Dendritic cell treated with granulocyte-macrophage colony-stimulating factor and Interleukin-4, amounts not matched to agents 40 ng/mL and 50 ng/mL, for 4 days (primary cell): Measurements from ENCODE around the gene DUOXA2.
"Not testable (repeated sequence)": the region's sequence is repeated elsewhere in the genome, so short reads cannot be mapped to it uniquely, and the experiment has no call there.

Source experiments
- H3K27ac Mint-ChIP-seq: one replicate; pipeline ENCODE4 v1.8.0; 2022; ENCODE audit warnings: mild to moderate bottlenecking, mixed read lengths
- H3K27me3 Mint-ChIP-seq: one replicate; pipeline ENCODE4 v1.8.0; 2022; ENCODE audit warnings: mild to moderate bottlenecking, mixed read lengths
- H3K36me3 Mint-ChIP-seq: one replicate; pipeline ENCODE4 v1.8.0; 2022; ENCODE audit warnings: low read depth, mixed read lengths
- H3K4me1 Mint-ChIP-seq: one replicate; pipeline ENCODE4 v1.8.0; 2022; ENCODE audit warnings: low read depth, mixed read lengths
- H3K4me3 Mint-ChIP-seq: one replicate; pipeline ENCODE4 v1.8.0; 2022; ENCODE audit warnings: mild to moderate bottlenecking, moderate library complexity, mixed read lengths
- H3K9me3 Mint-ChIP-seq: one replicate; pipeline ENCODE4 v1.8.0; 2022; ENCODE audit warnings: mixed read lengths
- intact Hi-C: fragments of 100-400 bp; cut with micrococcal nuclease; formaldehyde crosslinking; loops from one replicate; pipeline ENCODE4 v1.15.0; 2022

DUOXA2 gene

DNA sequence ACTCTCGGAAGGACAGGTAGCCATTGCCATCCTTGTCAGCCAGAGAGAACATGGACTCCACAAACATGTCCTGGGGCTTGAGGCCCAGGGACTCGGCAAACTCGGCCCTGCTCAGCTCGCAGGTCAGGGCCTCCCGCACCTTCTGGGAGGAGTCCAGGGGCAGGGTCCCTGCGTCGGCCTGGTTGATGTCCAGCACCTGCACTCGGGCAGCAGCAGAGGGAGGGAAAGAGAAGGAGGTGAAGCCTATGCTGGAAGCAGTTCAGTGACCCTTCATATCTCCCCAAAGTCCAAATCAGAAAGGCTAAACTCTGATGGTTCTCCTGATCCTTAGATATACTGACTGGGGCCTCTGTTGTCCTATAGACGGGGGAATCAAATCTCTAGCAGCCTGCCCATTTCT lies 10.0 kb upstream of the DUOXA2 start:
- intact Hi-C loops, H3K4me3 Mint-ChIP-seq, H3K36me3 Mint-ChIP-seq, H3K4me1 Mint-ChIP-seq, H3K27ac Mint-ChIP-seq, H3K9me3 Mint-ChIP-seq: not testable (repeated sequence)
- peaks cover 18% of the 10 kb centered on the region for H3K27me3 Mint-ChIP-seq

- Mint-ChIP-seq H3K4me1 (no peaks in the 10 kb centered on the region), H3K27me3 (peaks cover 32% of the 10 kb centered on the region), H3K27ac (no peak overlapping the region), H3K4me3 (no peak overlapping the region), H3K36me3 (no peaks in the 10 kb centered on the region), H3K9me3 (no peaks in the 10 kb centered on the region)
- intact Hi-C loops: no loop called here
Measured at GRCh38 chr15:45105586-45105985, 8.5 kb upstream of the DUOXA2 start.

DNA sequence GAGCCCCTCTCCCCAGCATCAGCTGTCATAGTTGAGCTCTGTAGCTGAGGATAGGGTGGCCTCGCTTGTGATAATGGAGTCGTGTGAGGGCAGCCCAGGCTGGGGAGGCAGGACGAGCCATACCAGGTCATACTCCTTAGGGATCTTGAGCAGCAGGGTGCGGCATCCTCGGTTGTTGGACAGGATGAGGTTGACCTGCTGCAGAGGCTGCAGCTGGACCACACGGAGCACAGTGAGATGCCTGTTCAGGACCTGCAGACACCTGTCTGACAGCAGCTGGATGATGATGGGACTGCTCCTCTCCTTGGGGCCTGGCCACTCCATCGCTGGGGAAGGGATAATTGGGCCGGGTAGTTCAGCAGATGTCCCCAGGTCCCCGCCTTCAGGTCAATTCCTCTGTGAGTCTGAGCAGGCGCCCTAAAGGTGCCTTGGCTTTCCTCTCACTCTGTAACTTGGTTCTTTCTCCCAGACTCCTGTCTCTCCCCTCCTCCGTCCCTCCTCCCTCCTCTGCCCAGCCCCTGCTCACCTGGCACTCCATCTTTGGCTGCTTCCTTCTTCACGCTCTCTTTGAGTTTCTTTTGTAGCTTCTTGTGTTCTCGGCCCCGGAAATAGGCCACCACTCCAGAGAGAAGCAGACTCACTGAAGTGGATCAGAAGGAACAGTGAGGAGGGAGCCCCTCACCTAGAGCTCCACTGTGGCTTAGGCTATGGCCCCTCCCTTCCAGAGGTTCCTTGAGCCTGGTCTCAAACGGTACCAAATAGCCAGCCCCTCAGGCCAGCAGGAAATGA lies 7.9 kb upstream of the DUOXA2 start:
- H3K36me3 Mint-ChIP-seq: no peaks in the 10 kb centered on the region
- peaks cover 34% of the 10 kb centered on the region for H3K27me3 Mint-ChIP-seq
- intact Hi-C loops: no loop called here
- H3K27ac Mint-ChIP-seq: no peak overlapping the region
- H3K4me3 Mint-ChIP-seq: no peak overlapping the region
- H3K9me3 Mint-ChIP-seq: no peaks in the 10 kb centered on the region
- no peaks in the 10 kb centered on the region for H3K4me1 Mint-ChIP-seq

DNA sequence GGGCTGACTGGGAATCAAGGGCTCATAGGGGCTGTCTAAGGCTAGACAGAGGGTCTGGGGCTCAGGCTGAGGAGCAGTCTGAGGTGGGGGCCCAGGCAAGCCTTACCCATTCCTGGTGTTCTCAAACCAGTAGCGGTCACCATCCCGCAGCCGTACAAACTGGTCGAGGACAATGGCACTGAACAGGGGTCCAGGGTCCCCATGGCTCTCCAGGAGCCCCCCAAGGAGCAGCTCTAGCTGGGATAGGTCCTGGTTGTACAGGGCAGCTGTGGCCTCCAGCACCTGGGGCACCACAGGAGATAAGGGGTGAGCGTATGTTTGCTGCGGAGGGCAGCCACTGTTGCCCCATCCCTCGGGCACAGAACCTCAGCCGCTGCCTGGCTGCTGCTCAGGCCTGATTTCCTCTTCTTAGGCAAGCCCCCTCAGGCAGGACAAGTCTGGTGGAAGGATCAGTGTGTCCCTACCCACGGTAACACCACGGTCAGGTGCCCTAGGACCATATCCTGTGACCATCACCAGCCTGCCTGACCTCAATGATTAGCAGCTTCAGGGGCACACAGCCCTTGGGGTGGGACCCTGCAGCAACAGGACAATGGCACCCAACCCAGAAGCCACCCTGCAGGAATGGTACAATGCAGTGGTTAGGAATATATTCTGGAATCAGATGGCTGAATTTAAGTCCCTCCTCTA lies 6.0 kb upstream of the DUOXA2 start:
- no peak overlapping the region for H3K4me3 Mint-ChIP-seq
- H3K9me3 Mint-ChIP-seq: no peaks in the 10 kb centered on the region
- no peaks in the 10 kb centered on the region for H3K36me3 Mint-ChIP-seq
- intact Hi-C loops: no loop called here
- peaks cover 49% of the 10 kb centered on the region for H3K27me3 Mint-ChIP-seq
- H3K4me1 Mint-ChIP-seq: peaks cover 13% of the 10 kb centered on the region
- no peak overlapping the region for H3K27ac Mint-ChIP-seq

GRCh38 chr15:45110256-45110820 lies 3.8 kb upstream of the DUOXA2 start:
- Mint-ChIP-seq H3K27me3 (peaks cover 72% of the 10 kb centered on the region), H3K27ac (no peak overlapping the region), H3K36me3 (no peaks in the 10 kb centered on the region), H3K4me1 (peaks cover 25% of the 10 kb centered on the region), H3K4me3 (no peak overlapping the region), H3K9me3 (no peaks in the 10 kb centered on the region)
- intact Hi-C loops: no loop called here

DNA sequence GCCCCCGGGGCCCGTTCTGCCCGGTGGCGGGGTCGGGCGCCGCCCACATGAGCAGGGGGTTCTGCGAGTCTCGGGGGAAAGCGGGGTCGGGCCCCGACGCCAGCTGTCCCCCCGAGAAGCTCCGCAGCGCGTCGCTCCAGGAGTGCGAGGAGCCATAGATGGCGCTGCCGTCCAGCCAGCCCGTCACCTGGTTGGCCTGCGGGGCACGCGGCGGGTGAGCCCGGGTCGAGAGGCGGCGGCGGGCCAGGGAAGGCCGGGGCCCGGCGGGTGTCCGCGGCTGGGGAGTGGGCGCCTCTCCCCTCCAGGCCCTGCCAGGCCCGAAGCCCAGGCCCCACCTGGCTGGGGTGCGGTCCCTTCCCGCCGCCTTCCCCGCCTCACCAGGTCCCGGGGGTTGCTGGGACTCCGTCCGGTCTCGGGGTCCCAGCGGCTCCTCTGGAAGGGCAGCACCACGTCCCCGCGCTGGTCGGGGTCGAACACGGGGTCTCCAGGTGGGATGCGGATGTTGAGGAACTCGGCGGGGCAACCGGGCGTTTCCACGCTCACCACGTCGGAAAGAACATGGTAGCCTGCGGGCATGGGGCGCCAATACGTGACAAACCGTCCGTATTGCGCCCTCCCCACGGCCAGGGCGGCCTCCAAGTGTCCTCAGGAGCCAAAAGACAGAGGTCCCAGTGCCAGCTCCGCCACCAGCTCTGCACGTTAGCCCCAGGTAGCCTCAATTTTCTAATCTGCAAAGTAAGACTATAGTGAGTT lies 2.6 kb upstream of the DUOXA2 start:
- no peak overlapping the region for H3K4me3 Mint-ChIP-seq
- H3K4me1 Mint-ChIP-seq: peaks cover 25% of the 10 kb centered on the region
- peaks cover 74% of the 10 kb centered on the region for H3K27me3 Mint-ChIP-seq
- intact Hi-C loops: no loop called here
- no peak overlapping the region for H3K27ac Mint-ChIP-seq
- no peaks in the 10 kb centered on the region for H3K9me3 Mint-ChIP-seq
- no peaks in the 10 kb centered on the region for H3K36me3 Mint-ChIP-seq

- Mint-ChIP-seq H3K36me3 (no peaks in the 10 kb centered on the region), H3K27me3 (peaks cover 79% of the 10 kb centered on the region), H3K4me3 (peak overlapping the region; percentile 49), H3K27ac (no peak overlapping the region), H3K9me3 (no peaks in the 10 kb centered on the region), H3K4me1 (peaks cover 28% of the 10 kb centered on the region)
- intact Hi-C loops: no loop called here
Measured at GRCh38 chr15:45112143-45112590, 2.0 kb upstream of the DUOXA2 start.

- Mint-ChIP-seq H3K27ac (no peak overlapping the region), H3K4me1 (peaks cover 34% of the 10 kb centered on the region), H3K27me3 (peaks cover 84% of the 10 kb centered on the region), H3K4me3 (peak overlapping the region; percentile 49), H3K36me3 (peaks cover 5% of the 10 kb centered on the region), H3K9me3 (no peaks in the 10 kb centered on the region)
- intact Hi-C loops: no loop called here
Measured at GRCh38 chr15:45112591-45113379, 1.3 kb upstream of the DUOXA2 start.

GRCh38 chr15:45113380-45113990 lies 641 bp upstream of the DUOXA2 start:
- Mint-ChIP-seq H3K27me3 (peaks cover 89% of the 10 kb centered on the region), H3K4me3 (no peak overlapping the region), H3K9me3 (no peaks in the 10 kb centered on the region), H3K4me1 (peaks cover 41% of the 10 kb centered on the region), H3K36me3 (peaks cover 10% of the 10 kb centered on the region), H3K27ac (no peak overlapping the region)
- intact Hi-C loops: no loop called here

- intact Hi-C loops: no loop called here
- Mint-ChIP-seq H3K36me3 (peaks cover 17% of the 10 kb centered on the region), H3K27ac (no peak overlapping the region), H3K27me3 (peaks cover 85% of the 10 kb centered on the region), H3K9me3 (no peaks in the 10 kb centered on the region), H3K4me3 (no peak overlapping the region), H3K4me1 (peaks cover 41% of the 10 kb centered on the region)
Measured at GRCh38 chr15:45114751-45115085, 592 bp downstream of the DUOXA2 start.

GRCh38 chr15:45115312-45115820 lies 1.2 kb downstream of the DUOXA2 start:
- Mint-ChIP-seq H3K4me3 (no peak overlapping the region), H3K36me3 (peaks cover 23% of the 10 kb centered on the region), H3K4me1 (peaks cover 41% of the 10 kb centered on the region), H3K27me3 (peaks cover 83% of the 10 kb centered on the region), H3K9me3 (no peaks in the 10 kb centered on the region), H3K27ac (no peak overlapping the region)
- intact Hi-C loops: no loop called here

DNA sequence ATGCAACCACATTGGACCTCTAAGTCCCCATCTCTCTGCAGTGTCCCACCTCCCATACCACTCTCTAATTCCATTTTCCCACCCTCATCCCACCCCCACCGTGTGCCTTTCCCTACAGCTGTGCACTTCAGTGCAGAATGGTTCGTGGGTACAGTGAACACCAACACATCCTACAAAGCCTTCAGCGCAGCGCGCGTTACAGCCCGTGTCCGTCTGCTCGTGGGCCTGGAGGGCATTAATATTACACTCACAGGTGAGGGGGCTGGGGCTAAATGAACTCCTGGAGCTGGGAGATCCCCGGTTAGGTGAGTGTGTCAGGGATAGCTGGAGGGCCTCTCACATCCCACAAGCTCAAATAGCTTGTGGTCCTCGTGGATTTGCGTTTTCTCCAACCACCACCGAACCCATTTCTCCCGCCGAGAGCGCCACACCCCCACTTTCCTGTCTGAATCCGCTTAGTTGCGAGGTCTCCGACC lies 1.9 kb downstream of the DUOXA2 start:
- Mint-ChIP-seq H3K9me3 (no peaks in the 10 kb centered on the region), H3K27ac (no peak overlapping the region), H3K27me3 (peaks cover 82% of the 10 kb centered on the region), H3K4me1 (peaks cover 41% of the 10 kb centered on the region), H3K36me3 (peaks cover 29% of the 10 kb centered on the region), H3K4me3 (no peak overlapping the region)
- intact Hi-C loops: no loop called here
